ENCODE data around the gene CDH23. TPM values are rescaled to one million over a fixed set of nuclear protein-coding genes. Genes with fewer than 3 reads are reported as not detected.

Gene CDH23
- total RNA-seq, 1 experiment from 2014 or later, result 0.34 TPM

DNA sequence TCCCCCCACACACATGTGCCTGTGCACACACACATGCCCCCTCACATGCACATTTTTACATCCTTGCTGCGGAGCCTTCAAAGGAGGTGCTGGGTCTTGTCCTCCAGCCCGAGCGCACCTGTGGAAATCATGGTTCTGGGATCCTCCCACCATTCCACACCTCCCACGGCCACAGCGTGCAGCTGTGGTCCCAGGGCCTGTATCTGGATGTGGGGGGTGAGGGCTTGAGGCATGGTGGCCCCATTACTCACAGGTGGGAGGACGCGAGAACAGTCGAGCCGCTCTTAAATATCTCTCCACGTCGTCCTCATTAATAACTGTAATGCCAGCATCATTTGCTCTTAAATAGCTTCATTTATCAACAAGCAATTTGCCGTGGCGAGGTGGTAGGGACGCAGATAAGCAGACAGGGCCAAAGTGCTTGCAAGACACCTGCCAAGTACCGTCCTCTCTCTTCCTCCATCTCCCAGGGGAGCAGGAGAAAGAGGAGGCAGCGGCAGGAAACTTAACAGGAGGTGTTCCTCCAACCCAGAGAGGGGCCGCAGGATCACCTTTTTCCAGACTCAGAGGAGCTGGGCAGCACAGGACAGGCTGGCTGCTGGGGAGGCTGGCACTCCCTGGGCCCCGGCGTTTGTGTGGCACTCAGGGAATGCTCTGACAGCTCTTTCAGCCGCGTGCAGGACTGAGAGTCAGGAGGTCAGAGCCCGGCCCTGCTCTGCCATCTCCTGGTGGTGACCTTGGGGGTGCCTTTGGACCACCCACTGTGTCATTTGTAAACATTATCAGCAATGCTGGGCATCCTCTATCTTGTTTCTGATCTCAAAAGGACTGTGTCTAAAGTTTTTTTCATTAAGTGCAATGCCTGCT lies 87.4 kb downstream of the CDH23 start:
- no peaks in the 10 kb centered on the region for H3K36me3 ChIP-seq (ENCODE audit: control insufficient read depth, insufficient read depth, low read length)
- H3K4me1 Mint-ChIP-seq (ENCODE audit: low read depth, unreplicated experiment), result no peaks in the 10 kb centered on the region
- no TSS peak for BruUV-seq (replicated peaks)
- ChIA-PET CTCF (interaction anchor here (0.9 kb wide), 2 partner anchors 26 to 165 kb away, joined by 3 to 4 read pairs; partner anchors contain the start of gene SLC29A3), POLR2A (no interaction called here)
- peaks cover 1% of the 10 kb centered on the region; the same call in 1 of the 2 replicates for H3K27me3 ChIP-seq (replicated peaks; ENCODE audit: control insufficient read depth, insufficient read depth, low read length)
- intact Hi-C loops (cut with micrococcal nuclease; ENCODE audit: unreplicated experiment), result no loop called here
- H3K27ac Mint-ChIP-seq (ENCODE audit: unreplicated experiment), result no peak overlapping the region
- TF ChIP-seq, protein P1, sequence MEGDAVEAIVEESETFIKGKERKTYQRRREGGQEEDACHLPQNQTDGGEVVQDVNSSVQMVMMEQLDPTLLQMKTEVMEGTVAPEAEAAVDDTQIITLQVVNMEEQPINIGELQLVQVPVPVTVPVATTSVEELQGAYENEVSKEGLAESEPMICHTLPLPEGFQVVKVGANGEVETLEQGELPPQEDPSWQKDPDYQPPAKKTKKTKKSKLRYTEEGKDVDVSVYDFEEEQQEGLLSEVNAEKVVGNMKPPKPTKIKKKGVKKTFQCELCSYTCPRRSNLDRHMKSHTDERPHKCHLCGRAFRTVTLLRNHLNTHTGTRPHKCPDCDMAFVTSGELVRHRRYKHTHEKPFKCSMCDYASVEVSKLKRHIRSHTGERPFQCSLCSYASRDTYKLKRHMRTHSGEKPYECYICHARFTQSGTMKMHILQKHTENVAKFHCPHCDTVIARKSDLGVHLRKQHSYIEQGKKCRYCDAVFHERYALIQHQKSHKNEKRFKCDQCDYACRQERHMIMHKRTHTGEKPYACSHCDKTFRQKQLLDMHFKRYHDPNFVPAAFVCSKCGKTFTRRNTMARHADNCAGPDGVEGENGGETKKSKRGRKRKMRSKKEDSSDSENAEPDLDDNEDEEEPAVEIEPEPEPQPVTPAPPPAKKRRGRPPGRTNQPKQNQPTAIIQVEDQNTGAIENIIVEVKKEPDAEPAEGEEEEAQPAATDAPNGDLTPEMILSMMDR (IDR thresholded peaks at IDR 0.05; ENCODE audit: insufficient read depth in 1 of 2, low read depth in 1 of 2, low read length in 1 of 2, severe bottlenecking in 1 of 2, unreplicated experiment in 1 of 2), result no peak
- H3K36me3 Mint-ChIP-seq (ENCODE audit: insufficient read depth, unreplicated experiment), result no peaks in the 10 kb centered on the region
- DNase-seq, result no peak
- no peaks in the 10 kb centered on the region for H3K4me1 ChIP-seq
- H3K27me3 Mint-ChIP-seq (ENCODE audit: insufficient read depth, unreplicated experiment), result peaks cover 18% of the 10 kb centered on the region
- H3K9me3 ChIP-seq, result peaks cover 3% of the 10 kb centered on the region; the same call in 1 of the 2 replicates
- no peak overlapping the region for H3K4me3 Mint-ChIP-seq (ENCODE audit: unreplicated experiment)
- peaks cover 6% of the 10 kb centered on the region for H3K9me3 Mint-ChIP-seq (ENCODE audit: unreplicated experiment)
- no peak overlapping the region for H3K4me3 ChIP-seq (ENCODE audit: low read depth, low read length)

DNA sequence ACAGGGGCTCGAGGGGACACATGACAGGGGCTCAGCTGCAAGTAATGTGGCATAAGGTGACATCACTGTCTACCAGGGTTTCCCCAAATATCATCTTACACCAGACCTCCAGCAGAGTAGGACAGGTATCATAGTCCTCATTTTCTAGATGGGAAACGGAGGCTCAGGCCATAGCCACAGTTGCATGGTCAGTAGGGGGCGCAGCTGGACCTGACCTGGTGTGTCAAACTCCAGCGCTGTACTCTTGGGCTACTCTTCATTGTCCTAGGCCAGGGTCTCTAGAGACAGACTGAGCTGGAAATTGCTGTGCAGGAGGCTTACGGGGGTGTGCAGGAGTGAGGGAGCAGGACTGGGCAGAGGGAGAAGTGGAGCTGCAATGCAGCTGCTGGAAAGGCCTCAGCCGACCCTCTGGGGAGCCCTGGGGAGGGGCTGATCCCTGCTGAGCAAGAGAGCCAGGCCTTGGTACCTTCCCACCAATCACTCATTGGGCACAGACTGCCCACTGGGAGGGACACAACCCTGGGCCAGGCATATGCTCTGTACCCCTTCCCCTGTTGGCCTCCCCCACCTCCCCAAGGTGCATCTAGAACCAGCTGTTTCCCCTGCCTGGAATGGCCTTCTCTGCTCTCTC lies 89.9 kb downstream of the CDH23 start:
- ChIA-PET CTCF (interaction anchor here (0.6 to 1.2 kb wide), 6 partner anchors 13 to 173 kb away, joined by 3 to 5 read pairs (median 3); no protein-coding TSS in a partner anchor), POLR2A (no interaction called here)
- H3K4me3 ChIP-seq (ENCODE audit: low read depth, low read length), result no peak overlapping the region
- intact Hi-C loops (cut with micrococcal nuclease; ENCODE audit: unreplicated experiment), result loop anchor here (1.0 kb wide), 1 partner anchor 84 kb away; no protein-coding TSS in a partner anchor
- H3K9me3 ChIP-seq, result peaks cover 4% of the 10 kb centered on the region; the same call in 1 of the 2 replicates
- peaks cover 16% of the 10 kb centered on the region for H3K9me3 Mint-ChIP-seq (ENCODE audit: unreplicated experiment)
- no peaks in the 10 kb centered on the region for H3K36me3 Mint-ChIP-seq (ENCODE audit: insufficient read depth, unreplicated experiment)
- no peak overlapping the region for H3K27ac Mint-ChIP-seq (ENCODE audit: unreplicated experiment)
- H3K27me3 Mint-ChIP-seq (ENCODE audit: insufficient read depth, unreplicated experiment), result peaks cover 11% of the 10 kb centered on the region
- no peaks in the 10 kb centered on the region for H3K4me1 ChIP-seq
- peak; percentile 65 to 75 for DNase-seq
- TF ChIP-seq, protein P1 (IDR thresholded peaks at IDR 0.05; ENCODE audit: insufficient read depth in 1 of 2, low read depth in 1 of 2, low read length in 1 of 2, severe bottlenecking in 1 of 2, unreplicated experiment in 1 of 2), result peak; percentile 63 to 74
- H3K27me3 ChIP-seq (replicated peaks; ENCODE audit: control insufficient read depth, insufficient read depth, low read length), result no peaks in the 10 kb centered on the region; the same call in 1 of the 2 replicates
- H3K36me3 ChIP-seq (ENCODE audit: control insufficient read depth, insufficient read depth, low read length), result no peaks in the 10 kb centered on the region
- H3K4me1 Mint-ChIP-seq (ENCODE audit: low read depth, unreplicated experiment), result no peaks in the 10 kb centered on the region
- BruUV-seq (replicated peaks), result no TSS peak
- no peak overlapping the region for H3K4me3 Mint-ChIP-seq (ENCODE audit: unreplicated experiment)

DNA sequence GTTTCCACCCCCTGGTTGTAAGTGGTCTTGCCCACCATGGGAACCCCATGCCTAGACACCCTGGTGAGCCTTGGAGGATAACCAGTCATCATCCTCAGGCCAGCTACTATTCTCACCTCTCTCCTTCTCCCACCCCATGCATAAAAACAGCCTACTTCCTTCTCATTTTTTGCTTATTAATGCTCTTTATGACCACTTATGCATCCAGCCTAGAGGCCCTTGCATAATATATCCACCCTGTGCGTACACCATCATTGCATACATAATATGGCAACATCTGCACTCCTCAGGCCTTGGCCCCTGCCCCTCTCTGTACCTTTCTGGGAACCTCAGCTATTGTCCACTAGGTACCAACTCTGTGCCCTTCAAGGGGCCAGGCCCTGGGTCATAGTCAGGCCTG lies 91.0 kb downstream of the CDH23 start:
- Mint-ChIP-seq H3K27me3 (ENCODE audit: insufficient read depth, unreplicated experiment) (peaks cover 8% of the 10 kb centered on the region), H3K36me3 (ENCODE audit: insufficient read depth, unreplicated experiment) (no peaks in the 10 kb centered on the region), H3K4me3 (ENCODE audit: unreplicated experiment) (no peak overlapping the region), H3K4me1 (ENCODE audit: low read depth, unreplicated experiment) (no peaks in the 10 kb centered on the region), H3K27ac (ENCODE audit: unreplicated experiment) (no peak overlapping the region), H3K9me3 (ENCODE audit: unreplicated experiment) (peaks cover 16% of the 10 kb centered on the region)
- DNase-seq, result no peak
- TF ChIP-seq, protein P1 (IDR thresholded peaks at IDR 0.05; ENCODE audit: insufficient read depth in 1 of 2, low read depth in 1 of 2, low read length in 1 of 2, severe bottlenecking in 1 of 2, unreplicated experiment in 1 of 2), result no peak
- POLR2A ChIA-PET, result no interaction called here
- Histone ChIP-seq H3K9me3 (peaks cover 4% of the 10 kb centered on the region; the same call in 1 of the 2 replicates), H3K4me3 (ENCODE audit: low read depth, low read length) (no peak overlapping the region), H3K36me3 (ENCODE audit: control insufficient read depth, insufficient read depth, low read length) (no peaks in the 10 kb centered on the region), H3K27me3 (replicated peaks; ENCODE audit: control insufficient read depth, insufficient read depth, low read length) (no peaks in the 10 kb centered on the region; the same call in 1 of the 2 replicates), H3K4me1 (no peaks in the 10 kb centered on the region)
- intact Hi-C loops (cut with micrococcal nuclease; ENCODE audit: unreplicated experiment), result no loop called here
- CTCF ChIA-PET, result no interaction called here
- no TSS peak for BruUV-seq (replicated peaks)

Measured in Caco-2 (cell line).